Colonic mucosa (tissue), 4 donors: ENCODE data around the gene LAMA4. TPM values are rescaled to one million over a fixed set of nuclear protein-coding genes. Genes with fewer than 3 reads are reported as not detected.

Source experiments
- DNase-seq: peaks from one replicate; pipeline ENCODE4 v3.0.0-alpha.2; 2020
- H3K27ac ChIP-seq: fragments of 200-600 bp; one replicate; pipeline ENCODE4 v1.8.0; 2021
- H3K27me3 ChIP-seq: fragments of 200-600 bp; one replicate; pipeline ENCODE4 v1.8.0; 2021
- H3K36me3 ChIP-seq: fragments of 200-600 bp; one replicate; pipeline ENCODE4 v1.8.0; 2021
- H3K4me1 ChIP-seq: fragments of 200-600 bp; one replicate; pipeline ENCODE4 v1.8.0; 2021; ENCODE audit warnings: mild to moderate bottlenecking
- H3K4me3 ChIP-seq: fragments of 200-600 bp; one replicate; pipeline ENCODE4 v1.8.0; 2021
- H3K9ac ChIP-seq, 2 donors: one replicate each; pipeline ENCODE4 v1.7.0; 2013; ENCODE audit warnings: control low read depth in 2 of 2, low read depth in 2 of 2, low read length in 2 of 2
- H3K9me3 ChIP-seq: fragments of 200-600 bp; one replicate; pipeline ENCODE4 v1.8.0; 2021
- intact Hi-C: fragments of 100-400 bp; cut with DNase I; formaldehyde crosslinking; loops from one replicate; pipeline ENCODE4 v1.14.1; 2022
- total RNA-seq, 2 donors: library from RNA; stranded (reverse); fragmentation: NEBNext Ultra II Directional in 1 of 2; extraction: Animal tissue kit (Norgen Biotek cat#: 25700) in 1 of 2; gene quantifications; one replicate each; pipeline ENCODE4 v1.2.1, GENCODE V29; 2021
- TF ChIP-seq, protein P1 (sequence below): fragments of 200-600 bp; IDR thresholded peaks from one replicate; pipeline ENCODE4 v1.8.0; 2022; ENCODE audit warnings: antibody characterized with exemption, mild to moderate bottlenecking
- donor health status: healthy.
- donor health status: DM: no; HTN: no; CAD: no.
- donor health status: DM: no; HTN: no; CAD: no.

LAMA4 gene
- total RNA-seq, 2 donors from 2014 or later, result 15.8 to 35.1 TPM

DNA sequence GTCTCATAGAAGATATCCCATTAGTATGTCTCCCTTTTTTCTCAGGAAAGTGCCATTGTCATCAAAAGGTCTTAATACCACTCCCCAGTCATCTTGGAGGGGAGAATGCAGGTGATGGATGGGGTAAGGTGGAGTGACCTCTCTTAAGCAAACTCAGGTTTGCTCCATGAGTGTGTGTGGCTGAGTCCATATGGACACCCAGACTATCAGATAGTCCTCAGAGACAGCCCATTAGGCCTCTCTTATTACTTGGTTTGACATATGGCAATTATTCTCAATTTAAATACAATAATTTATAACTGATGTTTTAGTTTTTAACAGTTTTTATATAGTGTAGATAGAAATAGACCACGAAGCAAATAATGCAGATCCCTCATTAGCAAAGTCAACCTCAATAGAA, 23.2 kb downstream of the LAMA4 start:
- Histone ChIP-seq H3K27ac (no peak overlapping the region), H3K9me3 (no peaks in the 10 kb centered on the region), H3K27me3 (no peaks in the 10 kb centered on the region), H3K9ac (no peak overlapping the region), H3K36me3 (no peaks in the 10 kb centered on the region), H3K4me3 (no peak overlapping the region), H3K4me1 (no peaks in the 10 kb centered on the region)
- DNase-seq, result no peak
- TF ChIP-seq, protein P1, sequence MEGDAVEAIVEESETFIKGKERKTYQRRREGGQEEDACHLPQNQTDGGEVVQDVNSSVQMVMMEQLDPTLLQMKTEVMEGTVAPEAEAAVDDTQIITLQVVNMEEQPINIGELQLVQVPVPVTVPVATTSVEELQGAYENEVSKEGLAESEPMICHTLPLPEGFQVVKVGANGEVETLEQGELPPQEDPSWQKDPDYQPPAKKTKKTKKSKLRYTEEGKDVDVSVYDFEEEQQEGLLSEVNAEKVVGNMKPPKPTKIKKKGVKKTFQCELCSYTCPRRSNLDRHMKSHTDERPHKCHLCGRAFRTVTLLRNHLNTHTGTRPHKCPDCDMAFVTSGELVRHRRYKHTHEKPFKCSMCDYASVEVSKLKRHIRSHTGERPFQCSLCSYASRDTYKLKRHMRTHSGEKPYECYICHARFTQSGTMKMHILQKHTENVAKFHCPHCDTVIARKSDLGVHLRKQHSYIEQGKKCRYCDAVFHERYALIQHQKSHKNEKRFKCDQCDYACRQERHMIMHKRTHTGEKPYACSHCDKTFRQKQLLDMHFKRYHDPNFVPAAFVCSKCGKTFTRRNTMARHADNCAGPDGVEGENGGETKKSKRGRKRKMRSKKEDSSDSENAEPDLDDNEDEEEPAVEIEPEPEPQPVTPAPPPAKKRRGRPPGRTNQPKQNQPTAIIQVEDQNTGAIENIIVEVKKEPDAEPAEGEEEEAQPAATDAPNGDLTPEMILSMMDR, result no peak
- intact Hi-C loops, result no loop called here

DNA sequence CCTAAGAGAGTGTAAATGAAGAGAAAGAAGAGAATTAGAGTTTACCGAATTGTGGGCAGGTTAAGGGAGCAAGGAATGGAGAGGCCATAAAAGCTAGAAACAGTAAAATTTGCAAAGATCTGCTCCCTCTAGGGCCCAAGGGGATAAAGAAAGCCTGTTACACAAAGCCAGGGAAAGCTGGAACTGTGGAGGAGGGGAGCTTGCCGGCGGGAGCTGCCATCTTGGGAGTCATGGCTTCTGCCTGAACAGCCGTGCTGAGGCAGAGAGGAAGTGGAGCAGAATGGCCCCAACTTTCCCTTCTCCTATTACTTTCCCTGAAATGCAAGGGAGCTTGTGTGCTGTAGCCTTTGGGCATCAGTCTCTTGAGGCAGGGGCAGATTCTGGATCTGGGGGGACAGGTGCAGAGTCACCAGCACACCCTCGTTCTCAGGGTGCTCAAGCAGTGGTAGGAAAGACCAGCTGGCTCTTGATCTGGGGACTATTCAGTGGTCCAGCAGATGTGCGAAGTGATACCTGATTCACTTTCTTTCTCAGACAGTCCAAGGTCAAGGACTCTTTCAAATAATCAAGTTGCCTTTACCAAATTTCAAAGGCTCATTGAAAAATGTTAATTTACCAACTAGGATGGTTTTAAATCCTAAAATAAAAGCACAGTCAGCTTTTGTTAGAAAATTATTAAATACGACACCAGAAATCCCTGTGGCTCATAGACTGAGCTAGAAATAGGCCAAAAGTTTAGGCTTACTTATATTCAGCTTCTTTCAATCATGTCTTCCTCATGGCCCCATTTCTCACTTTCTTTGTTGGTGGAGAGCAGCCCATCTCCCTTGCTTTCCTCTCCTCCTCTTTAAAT, 25.7 kb downstream of the LAMA4 start:
- Histone ChIP-seq H3K4me1 (no peaks in the 10 kb centered on the region), H3K4me3 (no peak overlapping the region), H3K27me3 (no peaks in the 10 kb centered on the region), H3K9ac (no peak overlapping the region), H3K9me3 (no peaks in the 10 kb centered on the region), H3K36me3 (no peaks in the 10 kb centered on the region), H3K27ac (peak overlapping the region; percentile 15)
- DNase-seq, result no peak
- TF ChIP-seq, protein P1, result no peak
- intact Hi-C loops, result no loop called here

DNA sequence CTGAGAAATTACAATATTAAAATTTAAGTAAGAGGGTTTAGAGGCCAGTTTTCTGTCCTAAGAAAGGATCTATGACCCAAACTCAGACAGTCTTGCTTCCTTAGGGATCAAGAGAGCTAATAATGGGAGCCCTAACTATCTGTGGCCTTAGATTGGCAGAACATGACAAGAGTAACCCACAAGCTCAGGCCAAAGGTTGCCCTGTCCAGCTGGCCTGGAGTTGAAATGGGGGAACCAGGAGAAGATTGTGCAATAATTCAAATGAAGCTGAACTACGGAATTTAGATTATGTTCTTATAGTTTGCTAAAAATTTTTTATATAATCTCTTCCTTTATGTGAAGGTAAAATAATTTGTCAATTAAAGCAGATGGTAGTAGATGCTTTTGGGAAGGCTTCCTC, 26.4 kb downstream of the LAMA4 start:
- H3K9me3 ChIP-seq, result no peaks in the 10 kb centered on the region
- DNase-seq, result no peak
- H3K9ac ChIP-seq, result no peak overlapping the region
- no peaks in the 10 kb centered on the region for H3K4me1 ChIP-seq
- peak overlapping the region; percentile 20 for H3K27ac ChIP-seq
- no peaks in the 10 kb centered on the region for H3K27me3 ChIP-seq
- H3K4me3 ChIP-seq, result no peak overlapping the region
- H3K36me3 ChIP-seq, result no peaks in the 10 kb centered on the region
- TF ChIP-seq, protein P1, result no peak
- intact Hi-C loops, result no loop called here

DNA sequence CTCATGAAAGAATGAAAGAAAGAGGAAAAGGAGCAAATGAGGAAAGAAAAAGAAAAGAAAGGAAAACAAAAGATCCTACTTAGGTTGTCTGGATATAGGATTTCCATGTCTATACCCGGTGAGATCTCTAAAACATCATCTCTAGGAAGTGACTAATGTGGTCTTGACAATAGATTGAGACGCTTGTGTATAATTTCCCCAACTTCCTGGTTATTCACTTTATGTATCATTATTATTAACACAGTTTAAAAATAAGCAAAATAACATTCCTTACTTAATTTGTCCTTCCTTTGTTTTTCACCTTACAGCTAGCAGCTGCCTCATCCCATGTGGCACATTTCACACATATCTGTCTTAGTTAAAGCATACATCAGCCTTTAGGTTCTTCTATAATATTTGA, 27.0 kb downstream of the LAMA4 start:
- Histone ChIP-seq H3K27me3 (no peaks in the 10 kb centered on the region), H3K36me3 (no peaks in the 10 kb centered on the region), H3K27ac (peak overlapping the region; percentile 20), H3K4me3 (no peak overlapping the region), H3K9me3 (no peaks in the 10 kb centered on the region), H3K4me1 (no peaks in the 10 kb centered on the region), H3K9ac (no peak overlapping the region)
- TF ChIP-seq, protein P1, result no peak
- no peak for DNase-seq
- intact Hi-C loops, result no loop called here

DNA sequence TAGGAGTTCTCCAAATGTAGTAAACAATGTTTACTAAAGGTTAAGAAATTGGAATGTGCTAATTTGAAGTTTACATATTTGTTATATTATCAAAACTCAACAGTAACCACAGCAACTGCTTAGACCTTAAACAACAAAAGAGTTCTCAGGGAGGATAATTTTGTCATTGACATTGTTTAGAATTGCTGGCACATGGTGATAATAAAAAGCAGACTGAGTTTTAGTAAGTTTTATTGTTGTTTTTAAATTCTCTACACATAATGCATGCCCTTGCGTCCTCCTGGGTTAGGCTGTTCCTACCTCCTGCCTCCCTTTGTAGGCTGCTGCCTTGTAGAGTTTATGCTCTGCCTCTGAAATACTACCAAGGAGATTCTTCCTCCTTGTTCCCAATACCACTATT, 28.7 kb downstream of the LAMA4 start:
- H3K36me3 ChIP-seq, result no peaks in the 10 kb centered on the region
- TF ChIP-seq, protein P1, result no peak
- no peaks in the 10 kb centered on the region for H3K9me3 ChIP-seq
- no peaks in the 10 kb centered on the region for H3K27me3 ChIP-seq
- no peak for DNase-seq
- H3K9ac ChIP-seq, result no peak overlapping the region
- intact Hi-C loops, result no loop called here
- no peak overlapping the region for H3K27ac ChIP-seq
- no peaks in the 10 kb centered on the region for H3K4me1 ChIP-seq
- no peak overlapping the region for H3K4me3 ChIP-seq
